Measurements from ENCODE around the gene EVA1A.

The EVA1A gene

DNA sequence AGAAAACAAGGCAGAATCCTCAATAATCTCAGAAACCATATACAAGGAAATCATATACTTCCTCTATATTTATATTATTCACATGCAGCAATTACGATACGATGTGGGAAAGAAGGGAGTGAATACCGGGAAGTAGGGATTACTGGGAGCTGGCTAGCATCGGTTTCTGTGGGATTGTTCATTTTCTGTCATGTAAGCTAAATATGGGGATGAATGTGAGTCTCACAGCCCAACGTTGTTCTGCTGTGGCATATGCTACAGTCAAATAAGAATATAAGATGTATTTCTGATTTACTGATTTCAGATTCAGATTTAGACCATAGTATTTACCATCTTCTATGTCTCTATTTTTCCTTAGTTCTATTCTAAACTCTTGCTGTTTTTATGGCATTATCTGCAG, 113.6 kb downstream of the EVA1A start:
- TF ChIP-seq CREB5 (CRISPR knock-in tag; IDR thresholded peaks at IDR 0.05; ENCODE audit: low read depth), result no peak
- TF ChIP-seq ZFP3 (CRISPR knock-in tag; IDR thresholded peaks at IDR 0.05), result no peak
- no peak for TF ChIP-seq ISL1 (CRISPR knock-in tag; IDR thresholded peaks at IDR 0.05)
- TF ChIP-seq PPARA (CRISPR knock-in tag; IDR thresholded peaks at IDR 0.05; ENCODE audit: borderline replicate concordance), result no peak
- no peak for TF ChIP-seq ZNF70 (CRISPR knock-in tag; IDR thresholded peaks at IDR 0.05)
- no peak for TF ChIP-seq ESRRG (CRISPR knock-in tag; IDR thresholded peaks at IDR 0.05)
- ATAC-seq, result no peak

Data from SK-N-SH treated with all-trans-retinoic acid at 6 μM for 48 hours (cell line).